Measurements from ENCODE around the gene AOPEP. TPM values are rescaled to one million over a fixed set of nuclear protein-coding genes. Genes with fewer than 3 reads are reported as not detected.

AOPEP gene
- total RNA-seq, 1 donor from 2014 or later, result 24.8 TPM

GRCh38 chr9:95027914-95028852 lies 301.7 kb downstream of the AOPEP start:
- no peak for TF ChIP-seq CTCF (conservative IDR thresholded peaks at IDR 0.05)
- Mint-ChIP-seq H3K4me1 (peaks cover 41% of the 10 kb centered on the region), H3K36me3 (ENCODE audit: low read depth) (no peaks in the 10 kb centered on the region), H3K4me3 (no peak overlapping the region), H3K27ac (ENCODE audit: unreplicated experiment) (no peak overlapping the region), H3K27me3 (ENCODE audit: low read depth) (no peaks in the 10 kb centered on the region), H3K9me3 (no peaks in the 10 kb centered on the region)
- no peak for DNase-seq (ENCODE audit: low read depth, low spot score)

GRCh38 chr9:95028853-95029219 lies 302.3 kb downstream of the AOPEP start:
- no peak overlapping the region for H3K27ac Mint-ChIP-seq (ENCODE audit: unreplicated experiment)
- no peak overlapping the region for H3K4me3 Mint-ChIP-seq
- no peak for DNase-seq (ENCODE audit: low read depth, low spot score)
- no peak for TF ChIP-seq CTCF (conservative IDR thresholded peaks at IDR 0.05)
- no peaks in the 10 kb centered on the region for H3K27me3 Mint-ChIP-seq (ENCODE audit: low read depth)
- H3K9me3 Mint-ChIP-seq, result no peaks in the 10 kb centered on the region
- no peaks in the 10 kb centered on the region for H3K36me3 Mint-ChIP-seq (ENCODE audit: low read depth)
- peaks cover 37% of the 10 kb centered on the region for H3K4me1 Mint-ChIP-seq

GRCh38 chr9:95029288-95029687 lies 302.8 kb downstream of the AOPEP start:
- peaks cover 32% of the 10 kb centered on the region for H3K4me1 Mint-ChIP-seq
- no peaks in the 10 kb centered on the region for H3K9me3 Mint-ChIP-seq
- H3K36me3 Mint-ChIP-seq (ENCODE audit: low read depth), result no peaks in the 10 kb centered on the region
- no peak overlapping the region for H3K4me3 Mint-ChIP-seq
- H3K27ac Mint-ChIP-seq (ENCODE audit: unreplicated experiment), result no peak overlapping the region
- TF ChIP-seq CTCF (conservative IDR thresholded peaks at IDR 0.05), result no peak
- H3K27me3 Mint-ChIP-seq (ENCODE audit: low read depth), result no peaks in the 10 kb centered on the region
- DNase-seq (ENCODE audit: low read depth, low spot score), result no peak

GRCh38 chr9:95029720-95030119 lies 303.2 kb downstream of the AOPEP start:
- TF ChIP-seq CTCF (conservative IDR thresholded peaks at IDR 0.05), result no peak
- DNase-seq (ENCODE audit: low read depth, low spot score), result no peak
- Mint-ChIP-seq H3K9me3 (no peaks in the 10 kb centered on the region), H3K27ac (ENCODE audit: unreplicated experiment) (no peak overlapping the region), H3K4me1 (peaks cover 30% of the 10 kb centered on the region), H3K36me3 (ENCODE audit: low read depth) (peaks cover 2% of the 10 kb centered on the region), H3K4me3 (no peak overlapping the region), H3K27me3 (ENCODE audit: low read depth) (no peaks in the 10 kb centered on the region)

- no peak overlapping the region for H3K4me3 Mint-ChIP-seq
- peaks cover 2% of the 10 kb centered on the region for H3K36me3 Mint-ChIP-seq (ENCODE audit: low read depth)
- H3K27me3 Mint-ChIP-seq (ENCODE audit: low read depth), result no peaks in the 10 kb centered on the region
- H3K4me1 Mint-ChIP-seq, result peaks cover 27% of the 10 kb centered on the region
- H3K27ac Mint-ChIP-seq (ENCODE audit: unreplicated experiment), result no peak overlapping the region
- no peak for TF ChIP-seq CTCF (conservative IDR thresholded peaks at IDR 0.05)
- H3K9me3 Mint-ChIP-seq, result no peaks in the 10 kb centered on the region
- DNase-seq (ENCODE audit: low read depth, low spot score), result no peak
Measured at GRCh38 chr9:95030344-95030743, 303.8 kb downstream of the AOPEP start.
